Upper lobe of right lung (tissue), 1 donor: Measurements from ENCODE around the gene CDRT15L2. TPM values are rescaled to one million over a fixed set of nuclear protein-coding genes. Genes with fewer than 3 reads are reported as not detected.
A peak's percentile ranks its signal among the peaks of the same experiment; 100 is the strongest.
"Not testable (repeated sequence)": the region's sequence is repeated elsewhere in the genome, so short reads cannot be mapped to it uniquely, and the experiment has no call there.

Experiments used
- ATAC-seq: fragments of 200-7000 bp; cut with Tn5 transposase; one replicate; pipeline ENCODE4 v1.9.1; 2020; ENCODE audit warnings: mild to moderate bottlenecking, moderate library complexity
- DNase-seq: peaks from one replicate; pipeline ENCODE4 v3.0.0-alpha.2; 2020
- H3K27ac ChIP-seq: fragments of 200-600 bp; one replicate; pipeline ENCODE4 v1.8.0; 2022
- H3K27me3 ChIP-seq: fragments of 200-600 bp; one replicate; pipeline ENCODE4 v1.8.0; 2022; ENCODE audit warnings: mild to moderate bottlenecking
- H3K36me3 ChIP-seq: fragments of 200-600 bp; one replicate; pipeline ENCODE4 v1.8.0; 2022
- H3K4me1 ChIP-seq: fragments of 200-600 bp; one replicate; pipeline ENCODE4 v1.8.0; 2022
- H3K4me3 ChIP-seq: fragments of 200-600 bp; one replicate; pipeline ENCODE4 v1.8.0; 2022; ENCODE audit warnings: mild to moderate bottlenecking
- H3K9me3 ChIP-seq: fragments of 200-600 bp; one replicate; pipeline ENCODE4 v1.8.0; 2022
- CTCF ChIP-seq: fragments of 200-600 bp; IDR thresholded peaks from one replicate; pipeline ENCODE4 v1.8.0; 2022; ENCODE audit warnings: antibody characterized with exemption
- intact Hi-C: fragments of 100-400 bp; cut with DNase I; formaldehyde crosslinking; loops from one replicate; pipeline ENCODE4 v1.11.0; 2022
- total RNA-seq: library from RNA; stranded (reverse); fragmentation: NEBNext Ultra II Directional; extraction: Animal tissue kit (Norgen Biotek cat#: 25700); gene quantifications from one replicate; pipeline ENCODE4 v1.2.1, GENCODE V29; 2021
- donor health status: DM: no; HTN: yes; CAD: no; lungs with severe emphysema.

The CDRT15L2 gene
- total RNA-seq, 1 donor from 2014 or later = not detected

- ATAC-seq, intact Hi-C loops, H3K36me3 ChIP-seq: not testable (repeated sequence)
Measured at GRCh38 chr17:20559018-20559417, 20.5 kb upstream of the CDRT15L2 start.

GRCh38 chr17:20562587-20562986, 16.9 kb upstream of the CDRT15L2 start:
- DNase-seq (no peak), ATAC-seq (peak; percentile 7)
- no peaks in the 10 kb centered on the region for H3K36me3 ChIP-seq
- H3K4me1 ChIP-seq = no peaks in the 10 kb centered on the region
- H3K27ac ChIP-seq = no peak overlapping the region
- no peak for TF ChIP-seq CTCF
- H3K27me3 ChIP-seq = no peaks in the 10 kb centered on the region
- no peaks in the 10 kb centered on the region for H3K9me3 ChIP-seq
- intact Hi-C loops = no loop called here
- H3K4me3 ChIP-seq = no peak overlapping the region

More at GRCh38 chr17:20559018-20559417, 20.5 kb upstream of the CDRT15L2 start:
- H3K27ac ChIP-seq, H3K9me3 ChIP-seq, H3K27me3 ChIP-seq, DNase-seq, H3K4me1 ChIP-seq, H3K4me3 ChIP-seq: not testable (repeated sequence)

GRCh38 chr17:20565245-20565644, 14.3 kb upstream of the CDRT15L2 start:
- H3K4me3 ChIP-seq, H3K4me1 ChIP-seq, DNase-seq, H3K9me3 ChIP-seq, intact Hi-C loops, H3K36me3 ChIP-seq, H3K27ac ChIP-seq, H3K27me3 ChIP-seq, ATAC-seq: not testable (repeated sequence)

- intact Hi-C loops = no loop called here
- no peaks in the 10 kb centered on the region for H3K27me3 ChIP-seq
- no peaks in the 10 kb centered on the region for H3K36me3 ChIP-seq
- TF ChIP-seq CTCF = no peak
- no peak overlapping the region for H3K27ac ChIP-seq
- no peak for ATAC-seq
- no peak overlapping the region for H3K4me3 ChIP-seq
- H3K9me3 ChIP-seq = no peaks in the 10 kb centered on the region
- DNase-seq = no peak
- no peaks in the 10 kb centered on the region for H3K4me1 ChIP-seq
Measured at GRCh38 chr17:20565711-20566110, 13.8 kb upstream of the CDRT15L2 start.

GRCh38 chr17:20566736-20567135, 12.8 kb upstream of the CDRT15L2 start:
- H3K27ac ChIP-seq, H3K27me3 ChIP-seq, H3K4me1 ChIP-seq, intact Hi-C loops, H3K9me3 ChIP-seq, DNase-seq, H3K36me3 ChIP-seq, ATAC-seq, H3K4me3 ChIP-seq: not testable (repeated sequence)

GRCh38 chr17:20567421-20567820, 12.1 kb upstream of the CDRT15L2 start:
- H3K4me1 ChIP-seq, DNase-seq, H3K9me3 ChIP-seq, H3K27me3 ChIP-seq, ATAC-seq, H3K36me3 ChIP-seq, intact Hi-C loops, H3K27ac ChIP-seq, H3K4me3 ChIP-seq: not testable (repeated sequence)

- H3K9me3 ChIP-seq, H3K36me3 ChIP-seq, H3K27me3 ChIP-seq, intact Hi-C loops, H3K27ac ChIP-seq, DNase-seq, H3K4me3 ChIP-seq, H3K4me1 ChIP-seq: not testable (repeated sequence)
- ATAC-seq = peak; percentile 20
Measured at GRCh38 chr17:20568604-20569003, 10.9 kb upstream of the CDRT15L2 start.

GRCh38 chr17:20571653-20572052, 7.9 kb upstream of the CDRT15L2 start:
- H3K4me1 ChIP-seq, H3K36me3 ChIP-seq, H3K27me3 ChIP-seq, intact Hi-C loops, DNase-seq, H3K4me3 ChIP-seq, ATAC-seq, H3K27ac ChIP-seq, H3K9me3 ChIP-seq: not testable (repeated sequence)

GRCh38 chr17:20573216-20573615, 6.3 kb upstream of the CDRT15L2 start:
- H3K36me3 ChIP-seq, H3K9me3 ChIP-seq, DNase-seq, H3K4me3 ChIP-seq, H3K27ac ChIP-seq, H3K27me3 ChIP-seq, intact Hi-C loops, H3K4me1 ChIP-seq: not testable (repeated sequence)
- peak; percentile 24 for ATAC-seq

GRCh38 chr17:20575071-20575470, 4.5 kb upstream of the CDRT15L2 start:
- ATAC-seq = not testable (repeated sequence)

GRCh38 chr17:20583891-20584577, 4.5 kb downstream of the CDRT15L2 start:
- H3K9me3 ChIP-seq, intact Hi-C loops, H3K27ac ChIP-seq, DNase-seq, H3K4me1 ChIP-seq, H3K4me3 ChIP-seq, H3K36me3 ChIP-seq: not testable (repeated sequence)
- peaks cover 12% of the 10 kb centered on the region for H3K27me3 ChIP-seq
- ATAC-seq = peak; percentile 21

More at GRCh38 chr17:20575071-20575470, 4.5 kb upstream of the CDRT15L2 start:
- DNase-seq, H3K27ac ChIP-seq, H3K9me3 ChIP-seq, H3K4me1 ChIP-seq, H3K4me3 ChIP-seq, intact Hi-C loops, H3K36me3 ChIP-seq, H3K27me3 ChIP-seq: not testable (repeated sequence)

GRCh38 chr17:20588744-20589453, 9.4 kb downstream of the CDRT15L2 start:
- ATAC-seq = peak; percentile 50
- not testable (repeated sequence) for H3K4me3 ChIP-seq

More at GRCh38 chr17:20588744-20589453, 9.4 kb downstream of the CDRT15L2 start:
- H3K9me3 ChIP-seq, H3K36me3 ChIP-seq, intact Hi-C loops, DNase-seq, H3K4me1 ChIP-seq, H3K27ac ChIP-seq: not testable (repeated sequence)
- peaks cover 12% of the 10 kb centered on the region for H3K27me3 ChIP-seq
